Measurements from ENCODE around the gene SLC7A10.
A peak's percentile ranks its signal among the peaks of the same experiment; 100 is the strongest.
"Not testable (repeated sequence)": the region's sequence is repeated elsewhere in the genome, so short reads cannot be mapped to it uniquely, and the experiment has no call there.

SLC7A10 gene

GRCh38 chr19:33235996-33236350, 10.3 kb upstream of the SLC7A10 start:
- DNase-seq = no peak

GRCh38 chr19:33235269-33235995, 9.8 kb upstream of the SLC7A10 start:
- DNase-seq = peak; percentile 53 to 81 (median 70)

GRCh38 chr19:33234736-33235135, 9.1 kb upstream of the SLC7A10 start:
- no peak for DNase-seq

- DNase-seq = no peak
These were observed 8.4 kb upstream of the SLC7A10 start for GRCh38 chr19:33234092-33234491.

- no peak for DNase-seq
These were observed 7.6 kb upstream of the SLC7A10 start for GRCh38 chr19:33233056-33233873.

GRCh38 chr19:33232656-33233055, 7.0 kb upstream of the SLC7A10 start:
- no peak for DNase-seq

- DNase-seq = no peak
These were observed 5.9 kb upstream of the SLC7A10 start for GRCh38 chr19:33231511-33231910.

GRCh38 chr19:33229962-33230361, 4.3 kb upstream of the SLC7A10 start:
- no peak for DNase-seq

- no peak for DNase-seq
These were observed 2.4 kb upstream of the SLC7A10 start for GRCh38 chr19:33227870-33228599.

GRCh38 chr19:33227242-33227650, 1.6 kb upstream of the SLC7A10 start:
- no peak for DNase-seq

GRCh38 chr19:33226550-33227241, 1.0 kb upstream of the SLC7A10 start:
- no peak for DNase-seq

GRCh38 chr19:33224694-33225457, 774 bp downstream of the SLC7A10 start:
- DNase-seq = no peak

GRCh38 chr19:33222255-33222654, 3.4 kb downstream of the SLC7A10 start:
- DNase-seq = not testable (repeated sequence)

GRCh38 chr19:33221638-33222037, 4.0 kb downstream of the SLC7A10 start:
- no peak for DNase-seq

- no peak for DNase-seq
These were observed 4.9 kb downstream of the SLC7A10 start for GRCh38 chr19:33220735-33221134.

- DNase-seq = no peak
These were observed 5.5 kb downstream of the SLC7A10 start for GRCh38 chr19:33220115-33220514.

GRCh38 chr19:33219261-33219815, 6.3 kb downstream of the SLC7A10 start:
- no peak for DNase-seq

GRCh38 chr19:33217881-33218280, 7.8 kb downstream of the SLC7A10 start:
- no peak for DNase-seq

GRCh38 chr19:33216198-33216830, 9.3 kb downstream of the SLC7A10 start:
- DNase-seq = no peak

GRCh38 chr19:33215438-33216197, 10.0 kb downstream of the SLC7A10 start:
- DNase-seq = no peak

GRCh38 chr19:33214596-33214995, 11.1 kb downstream of the SLC7A10 start:
- DNase-seq = no peak
